IPS-15b (cell line): ENCODE measurements around the gene SRCAP.

Experiments
- H3K27me3 ChIP-seq: one replicate; pipeline ENCODE4 v1.6.1; 2013; ENCODE audit warnings: low read length; ENCODE audit not compliant: control insufficient read depth, insufficient read depth
- H3K36me3 ChIP-seq: one replicate; pipeline ENCODE4 v1.6.1; 2013; ENCODE audit warnings: low read length; ENCODE audit not compliant: control insufficient read depth, insufficient read depth
- H3K4me1 ChIP-seq: one replicate; pipeline ENCODE4 v1.6.1; 2013; ENCODE audit warnings: mild to moderate bottlenecking, low read length; ENCODE audit not compliant: control insufficient read depth, insufficient read depth
- H3K4me3 ChIP-seq: one replicate; pipeline ENCODE4 v1.5.1; 2013; ENCODE audit warnings: low read depth, low read length
- H3K9ac ChIP-seq: one replicate; pipeline ENCODE4 v1.6.1; 2013; ENCODE audit warnings: low read depth, mild to moderate bottlenecking, low read length
- H3K9me3 ChIP-seq: one replicate; pipeline ENCODE4 v1.6.1; 2013; ENCODE audit warnings: mild to moderate bottlenecking, low read length; ENCODE audit not compliant: control insufficient read depth, insufficient read depth

The SRCAP gene

GRCh38 chr16:30767767-30768465 is 68.9 kb downstream of the SRCAP start:
- H3K4me1 ChIP-seq, result no peaks in the 10 kb centered on the region
- no peaks in the 10 kb centered on the region for H3K27me3 ChIP-seq
- no peak overlapping the region for H3K4me3 ChIP-seq
- H3K9ac ChIP-seq, result no peak overlapping the region
- H3K36me3 ChIP-seq, result peaks cover 76% of the 10 kb centered on the region
- H3K9me3 ChIP-seq, result no peaks in the 10 kb centered on the region

GRCh38 chr16:30768583-30769181 is 69.7 kb downstream of the SRCAP start:
- peaks cover 82% of the 10 kb centered on the region for H3K36me3 ChIP-seq
- no peaks in the 10 kb centered on the region for H3K4me1 ChIP-seq
- H3K9ac ChIP-seq, result no peak overlapping the region
- no peak overlapping the region for H3K4me3 ChIP-seq
- H3K27me3 ChIP-seq, result no peaks in the 10 kb centered on the region
- H3K9me3 ChIP-seq, result no peaks in the 10 kb centered on the region

GRCh38 chr16:30769379-30770089 is 70.6 kb downstream of the SRCAP start:
- Histone ChIP-seq H3K27me3 (no peaks in the 10 kb centered on the region), H3K36me3 (peaks cover 77% of the 10 kb centered on the region), H3K4me1 (no peaks in the 10 kb centered on the region), H3K9me3 (no peaks in the 10 kb centered on the region), H3K4me3 (no peak overlapping the region), H3K9ac (no peak overlapping the region)

GRCh38 chr16:30771726-30772125 is 72.8 kb downstream of the SRCAP start:
- Histone ChIP-seq H3K36me3 (peaks cover 58% of the 10 kb centered on the region), H3K9ac (no peak overlapping the region), H3K4me1 (no peaks in the 10 kb centered on the region), H3K27me3 (no peaks in the 10 kb centered on the region), H3K9me3 (no peaks in the 10 kb centered on the region), H3K4me3 (no peak overlapping the region)

- H3K36me3 ChIP-seq, result peaks cover 42% of the 10 kb centered on the region
- peaks cover 6% of the 10 kb centered on the region for H3K4me1 ChIP-seq
- H3K9me3 ChIP-seq, result no peaks in the 10 kb centered on the region
- no peak overlapping the region for H3K4me3 ChIP-seq
- no peaks in the 10 kb centered on the region for H3K27me3 ChIP-seq
- H3K9ac ChIP-seq, result no peak overlapping the region
These were observed 74.9 kb downstream of the SRCAP start for GRCh38 chr16:30773826-30774225.

- Histone ChIP-seq H3K27me3 (no peaks in the 10 kb centered on the region), H3K9ac (no peak overlapping the region), H3K36me3 (peaks cover 38% of the 10 kb centered on the region), H3K4me1 (peaks cover 10% of the 10 kb centered on the region), H3K9me3 (no peaks in the 10 kb centered on the region), H3K4me3 (peak overlapping the region; percentile 59)
These were observed 75.6 kb downstream of the SRCAP start for GRCh38 chr16:30774367-30775130.

GRCh38 chr16:30775131-30775391 is 76.1 kb downstream of the SRCAP start:
- Histone ChIP-seq H3K36me3 (peaks cover 36% of the 10 kb centered on the region), H3K4me1 (peaks cover 10% of the 10 kb centered on the region), H3K9ac (no peak overlapping the region), H3K9me3 (no peaks in the 10 kb centered on the region), H3K27me3 (no peaks in the 10 kb centered on the region), H3K4me3 (peak overlapping the region; percentile 59)

GRCh38 chr16:30775392-30776188 is 76.6 kb downstream of the SRCAP start:
- Histone ChIP-seq H3K9ac (peak overlapping the region; percentile 90), H3K27me3 (no peaks in the 10 kb centered on the region), H3K4me3 (peak overlapping the region; percentile 59), H3K36me3 (peaks cover 33% of the 10 kb centered on the region), H3K9me3 (no peaks in the 10 kb centered on the region), H3K4me1 (peaks cover 10% of the 10 kb centered on the region)

GRCh38 chr16:30777591-30778297 is 78.8 kb downstream of the SRCAP start:
- peaks cover 25% of the 10 kb centered on the region for H3K36me3 ChIP-seq
- H3K27me3 ChIP-seq, result no peaks in the 10 kb centered on the region
- H3K4me1 ChIP-seq, result peaks cover 10% of the 10 kb centered on the region
- no peaks in the 10 kb centered on the region for H3K9me3 ChIP-seq
- H3K4me3 ChIP-seq, result no peak overlapping the region
- H3K9ac ChIP-seq, result no peak overlapping the region

GRCh38 chr16:30778549-30779244 is 79.7 kb downstream of the SRCAP start:
- H3K9ac ChIP-seq, result no peak overlapping the region
- H3K36me3 ChIP-seq, result peaks cover 25% of the 10 kb centered on the region
- no peaks in the 10 kb centered on the region for H3K27me3 ChIP-seq
- peaks cover 10% of the 10 kb centered on the region for H3K4me1 ChIP-seq
- H3K4me3 ChIP-seq, result no peak overlapping the region
- no peaks in the 10 kb centered on the region for H3K9me3 ChIP-seq
